Endothelial cell of umbilical vein (primary cell): ENCODE measurements around the gene MTMR3. TPM values are rescaled to one million over a fixed set of nuclear protein-coding genes. Genes with fewer than 3 reads are reported as not detected.

Source experiments
- BruUV-seq: library from RNA; stranded (reverse); fragments of 400-500 nt; replicated peaks from 2 replicates; lab custom pipeline; 2021; lab: Mats Ljungman, UMichigan
- CTCF ChIA-PET: fragments of 300-600, 350-600 bp; sonication (Branson Sonifier 250); formaldehyde crosslinking; loops from one replicate; lab custom pipeline; 2021; ENCODE audit warnings: antibody characterized with exemption, inconsistent platforms; lab: Charles Lee
- POLR2A ChIA-PET: fragments of 300-600, 350-600 bp; sonication (Branson Sonifier 250); formaldehyde crosslinking; loops from one replicate; lab custom pipeline; 2021; ENCODE audit warnings: antibody characterized with exemption, inconsistent platforms; lab: Charles Lee
- DNase-seq: peaks from one replicate; pipeline ENCODE4 v3.0.0-alpha.2; 2011; ENCODE audit warnings: low read depth, low spot score
- FAIRE-seq: peaks from 2 replicates; lab custom pipeline; 2011; peaks lifted over from hg19 to GRCh38; lab: Jason Lieb, UNC
- H2AFZ ChIP-seq: 2 replicates; pipeline ENCODE4 v1.6.0; 2012; ENCODE audit warnings: low read depth, low read length, control low read depth, inconsistent platforms
- H3K27ac ChIP-seq: 2 replicates; pipeline ENCODE4 v1.5.1; 2011; ENCODE audit warnings: low read depth, mild to moderate bottlenecking, control low read depth, low read length, moderate library complexity; ENCODE audit not compliant: insufficient read depth
- H3K27me3 ChIP-seq, 2 experiments: 2 replicates each; pipeline versions ENCODE4 v1.6.0 to v1.6.1; 2011; ENCODE audit warnings: low read length in 2 of 2, mixed read lengths in 1 of 2; ENCODE audit not compliant: control insufficient read depth in 2 of 2, insufficient read depth in 2 of 2
- H3K36me3 ChIP-seq, 2 experiments: 2 replicates in 1 of 2; 3 replicates in 1 of 2; pipeline ENCODE4 v1.5.1; 2011; ENCODE audit warnings: low read length in 2 of 2, mild to moderate bottlenecking in 1 of 2, moderate library complexity in 1 of 2; ENCODE audit not compliant: control insufficient read depth in 2 of 2, insufficient read depth in 2 of 2; ENCODE audit errors: extremely low read depth in 1 of 2
- H3K4me1 ChIP-seq: 3 replicates; pipeline ENCODE4 v1.5.1; 2011; ENCODE audit warnings: mild to moderate bottlenecking, low read length; ENCODE audit not compliant: control insufficient read depth, insufficient read depth; ENCODE audit errors: extremely low read depth
- H3K4me2 ChIP-seq: 2 replicates; pipeline ENCODE4 v1.6.1; 2011; ENCODE audit warnings: low read length, control low read depth, mixed read lengths; ENCODE audit not compliant: insufficient read depth
- H3K4me3 ChIP-seq, 3 experiments: fragments of 200-600 bp in 1 of 3; sonication (generic), shearing (Covaris generic) in 1 of 3; replicated peaks in 1 of 3; 2 replicates each; pipeline ENCODE4 v1.5.1; 2011 to 2016; ENCODE audit warnings: control low read depth in 3 of 3, low read length in 3 of 3, mild to moderate bottlenecking in 2 of 3, inconsistent platforms in 1 of 3, low read depth in 1 of 3, moderate library complexity in 1 of 3; ENCODE audit not compliant: insufficient read depth in 1 of 3
- H3K79me2 ChIP-seq: 2 replicates; pipeline ENCODE4 v1.6.0; 2012; ENCODE audit warnings: low read length, inconsistent platforms; ENCODE audit not compliant: control insufficient read depth, insufficient read depth
- H3K9ac ChIP-seq: replicated peaks from 2 replicates; pipeline ENCODE3; 2011; ENCODE audit warnings: low read length, control low read depth; ENCODE audit not compliant: insufficient read depth; ENCODE audit errors: extremely low read depth
- H3K9me1 ChIP-seq: replicated peaks from 3 replicates; pipeline ENCODE4 v1.6.0; 2011; ENCODE audit warnings: mild to moderate bottlenecking, low read length; ENCODE audit not compliant: control insufficient read depth, insufficient read depth; ENCODE audit errors: extremely low read depth
- H3K9me3 ChIP-seq: replicated peaks from 2 replicates; pipeline ENCODE4 v1.5.1; 2012; ENCODE audit warnings: low read length, inconsistent platforms; ENCODE audit not compliant: control insufficient read depth, insufficient read depth
- H4K20me1 ChIP-seq: replicated peaks from 2 replicates; pipeline ENCODE3; 2011; ENCODE audit warnings: mild to moderate bottlenecking, low read length; ENCODE audit not compliant: control insufficient read depth, insufficient read depth; ENCODE audit errors: extremely low read depth
- EZH2 ChIP-seq: IDR thresholded peaks from 2 replicates; pipeline ENCODE4 v1.6.1; 2012; ENCODE audit warnings: borderline replicate concordance, low read depth, mild to moderate bottlenecking, moderate library complexity, low read length, inconsistent platforms; ENCODE audit not compliant: severe bottlenecking
- FOS ChIP-seq: IDR thresholded peaks from 2 replicates; pipeline ENCODE4 v1.6.1; 2011; ENCODE audit warnings: mild to moderate bottlenecking, low read length, moderate library complexity, borderline replicate concordance; ENCODE audit not compliant: insufficient read depth
- GATA2 ChIP-seq: IDR thresholded peaks from 2 replicates; pipeline ENCODE4 v1.7.0; 2011; ENCODE audit warnings: low read depth, mild to moderate bottlenecking, moderate library complexity, mixed read lengths, low read length; ENCODE audit not compliant: insufficient read length, insufficient read depth
- JUN ChIP-seq: IDR thresholded peaks from 2 replicates; pipeline ENCODE4 v1.6.1; 2011; ENCODE audit warnings: borderline replicate concordance, low read depth; ENCODE audit not compliant: insufficient read length, insufficient read depth
- MYC ChIP-seq: IDR thresholded peaks from one replicate; pipeline ENCODE4 v1.6.1; 2011; ENCODE audit warnings: mild to moderate bottlenecking, low read depth, low read length
- POLR2A ChIP-seq: IDR thresholded peaks from 2 replicates; pipeline ENCODE4 v1.6.1; 2012; ENCODE audit warnings: low read depth, mild to moderate bottlenecking, control low read depth, low read length
- POLR2AphosphoS5 ChIP-seq: IDR thresholded peaks from 2 replicates; pipeline ENCODE4 v1.6.1; 2012; ENCODE audit warnings: low read depth, mild to moderate bottlenecking, control low read depth, low read length, moderate library complexity; ENCODE audit not compliant: insufficient read depth
- dilution Hi-C: fragments of 300-500 bp; cut with MboI; formaldehyde crosslinking; loops from one replicate; pipeline ENCODE4 v1.15.0; 2019; ENCODE audit warnings: low sequenced_read_pairs; ENCODE audit not compliant: extremely low pct_ligation_motif_present
- intact Hi-C: fragments of 100-400 bp; cut with micrococcal nuclease; formaldehyde crosslinking; loops from one replicate; pipeline ENCODE4 v1.10.0; 2022
- polyA plus RNA-seq, 4 experiments: library from polyadenylated mRNA; depleted of rRNA in 3 of 4; stranded (reverse) in 3 of 4; unstranded in 1 of 4; fragments of >200 nt; gene quantifications; 2 replicates each; pipeline versions ENCODE4 v1.2.1 to v1.2.3, GENCODE V29; 2011 to 2012; ENCODE audit warnings: missing spikeins in 1 of 4
- total RNA-seq: library from RNA; stranded (reverse); gene quantifications from 2 replicates; pipeline ENCODE4 v1.2.3, GENCODE V29; 2021
- TF ChIP-seq, protein P1 (sequence below): IDR thresholded peaks from 2 replicates; pipeline ENCODE4 v1.6.1; 2011; ENCODE audit not compliant: insufficient read depth, insufficient read length
- TF ChIP-seq, protein P2 (sequence below), 2 donors: IDR thresholded peaks; 1 replicate in 1 of 2; 2 replicates in 1 of 2; pipeline ENCODE4 v1.5.1; 2011; ENCODE audit warnings: low read length in 2 of 2, mild to moderate bottlenecking in 2 of 2, moderate library complexity in 2 of 2, control low read depth in 1 of 2, inconsistent platforms in 1 of 2, low read depth in 1 of 2; ENCODE audit not compliant: insufficient read depth in 1 of 2; ENCODE audit errors: extremely low read depth in 1 of 2

MTMR3 gene
- total and polyA plus RNA-seq, 2 donors (not counting 3 experiments of a cell fraction or from before 2014, with no cell fraction given): 30.1 to 36.5 TPM

- Histone ChIP-seq H3K9me3 (no peaks in the 10 kb centered on the region), H3K9ac (no peak overlapping the region), H3K36me3 (peaks cover 4 to 24% of the 10 kb centered on the region in 2 experiments), H3K79me2 (no peaks in the 10 kb centered on the region), H3K27me3 (no peaks in the 10 kb centered on the region), H3K4me3 (no peak overlapping the region), H2AFZ (no peak overlapping the region), H4K20me1 (no peaks in the 10 kb centered on the region), H3K27ac (no peak overlapping the region), H3K4me2 (no peak overlapping the region), H3K9me1 (no peaks in the 10 kb centered on the region), H3K4me1 (peaks cover 5% of the 10 kb centered on the region)
- CTCF ChIA-PET: interaction anchor here (0.8 to 4.9 kb wide), 4 partner anchors 9 to 324 kb away, joined by 3 to 39 read pairs (median 4); no protein-coding TSS in a partner anchor
- BruUV-seq: no TSS peak
- FAIRE-seq (no peak), DNase-seq (no peak)
- dilution Hi-C loops (no loop called here), intact Hi-C loops (no loop called here)
- POLR2A ChIA-PET: no interaction called here
- TF ChIP-seq GATA2: no peak
- no peak for TF ChIP-seq POLR2A
- TF ChIP-seq JUN: no peak
- TF ChIP-seq POLR2AphosphoS5: no peak
- no peak for TF ChIP-seq MYC
- TF ChIP-seq FOS: no peak
- TF ChIP-seq, protein P1, sequence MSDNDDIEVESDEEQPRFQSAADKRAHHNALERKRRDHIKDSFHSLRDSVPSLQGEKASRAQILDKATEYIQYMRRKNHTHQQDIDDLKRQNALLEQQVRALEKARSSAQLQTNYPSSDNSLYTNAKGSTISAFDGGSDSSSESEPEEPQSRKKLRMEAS: no peak
- TF ChIP-seq, protein P2, sequence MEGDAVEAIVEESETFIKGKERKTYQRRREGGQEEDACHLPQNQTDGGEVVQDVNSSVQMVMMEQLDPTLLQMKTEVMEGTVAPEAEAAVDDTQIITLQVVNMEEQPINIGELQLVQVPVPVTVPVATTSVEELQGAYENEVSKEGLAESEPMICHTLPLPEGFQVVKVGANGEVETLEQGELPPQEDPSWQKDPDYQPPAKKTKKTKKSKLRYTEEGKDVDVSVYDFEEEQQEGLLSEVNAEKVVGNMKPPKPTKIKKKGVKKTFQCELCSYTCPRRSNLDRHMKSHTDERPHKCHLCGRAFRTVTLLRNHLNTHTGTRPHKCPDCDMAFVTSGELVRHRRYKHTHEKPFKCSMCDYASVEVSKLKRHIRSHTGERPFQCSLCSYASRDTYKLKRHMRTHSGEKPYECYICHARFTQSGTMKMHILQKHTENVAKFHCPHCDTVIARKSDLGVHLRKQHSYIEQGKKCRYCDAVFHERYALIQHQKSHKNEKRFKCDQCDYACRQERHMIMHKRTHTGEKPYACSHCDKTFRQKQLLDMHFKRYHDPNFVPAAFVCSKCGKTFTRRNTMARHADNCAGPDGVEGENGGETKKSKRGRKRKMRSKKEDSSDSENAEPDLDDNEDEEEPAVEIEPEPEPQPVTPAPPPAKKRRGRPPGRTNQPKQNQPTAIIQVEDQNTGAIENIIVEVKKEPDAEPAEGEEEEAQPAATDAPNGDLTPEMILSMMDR (IDR thresholded peaks at IDR 0.05; ENCODE audit: extremely low read depth in 1 of 2, insufficient read depth in 1 of 2, low read depth in 1 of 2, low read length in 2 of 2): no peak
- TF ChIP-seq EZH2: no peak
Observed at GRCh38 chr22:30014244-30014643, 131.3 kb downstream of the MTMR3 start.
